ENCODE results near the gene CTNNB1.

Gene CTNNB1

DNA sequence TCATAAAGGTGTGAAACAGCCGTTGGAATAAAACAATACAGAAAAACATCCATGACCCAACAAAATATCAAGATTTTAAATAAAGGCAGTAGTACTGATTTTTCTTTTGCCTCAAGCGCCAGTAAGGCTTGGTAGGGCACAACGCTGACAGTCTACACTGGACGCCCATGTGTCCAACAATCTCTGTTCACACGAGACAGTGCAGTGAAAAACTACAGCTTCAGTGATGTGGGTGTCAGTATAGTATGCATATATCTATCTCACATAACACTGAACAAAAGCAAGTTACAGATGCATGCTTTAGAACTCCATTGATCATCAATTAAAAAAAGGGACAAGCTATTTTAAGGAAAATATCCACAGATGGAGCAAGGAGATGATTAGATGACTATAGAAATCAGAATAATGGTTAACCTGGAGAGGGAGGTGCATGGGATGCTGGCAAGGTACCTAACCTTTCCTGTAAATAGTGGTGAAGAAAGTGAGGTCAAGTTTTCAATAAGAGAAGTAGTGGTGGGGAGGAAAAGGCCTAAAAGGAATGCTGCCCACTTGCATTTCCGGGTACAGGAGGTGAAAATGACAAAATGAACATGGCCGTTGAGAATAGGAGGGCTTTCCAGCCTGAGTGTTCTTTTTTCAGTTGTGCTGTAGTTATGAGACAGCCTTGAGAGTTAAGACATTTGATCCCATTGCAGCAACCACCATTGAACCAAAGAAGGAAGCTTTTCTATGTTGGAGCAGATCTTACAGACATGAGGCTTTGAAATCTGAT, 42.7 kb downstream of the CTNNB1 start:
- Histone ChIP-seq H3K27me3 (ENCODE audit: insufficient read depth, poor library complexity, severe bottlenecking) (no peaks in the 10 kb centered on the region), H3K27ac (replicated peaks) (no peak overlapping the region), H3K4me3 (replicated peaks; ENCODE audit: insufficient read depth, low read length) (no peak overlapping the region)
- DNase-seq (ENCODE audit: low read depth in 1 of 2, low spot score in 1 of 2) = no peak
- TF ChIP-seq, protein P1, sequence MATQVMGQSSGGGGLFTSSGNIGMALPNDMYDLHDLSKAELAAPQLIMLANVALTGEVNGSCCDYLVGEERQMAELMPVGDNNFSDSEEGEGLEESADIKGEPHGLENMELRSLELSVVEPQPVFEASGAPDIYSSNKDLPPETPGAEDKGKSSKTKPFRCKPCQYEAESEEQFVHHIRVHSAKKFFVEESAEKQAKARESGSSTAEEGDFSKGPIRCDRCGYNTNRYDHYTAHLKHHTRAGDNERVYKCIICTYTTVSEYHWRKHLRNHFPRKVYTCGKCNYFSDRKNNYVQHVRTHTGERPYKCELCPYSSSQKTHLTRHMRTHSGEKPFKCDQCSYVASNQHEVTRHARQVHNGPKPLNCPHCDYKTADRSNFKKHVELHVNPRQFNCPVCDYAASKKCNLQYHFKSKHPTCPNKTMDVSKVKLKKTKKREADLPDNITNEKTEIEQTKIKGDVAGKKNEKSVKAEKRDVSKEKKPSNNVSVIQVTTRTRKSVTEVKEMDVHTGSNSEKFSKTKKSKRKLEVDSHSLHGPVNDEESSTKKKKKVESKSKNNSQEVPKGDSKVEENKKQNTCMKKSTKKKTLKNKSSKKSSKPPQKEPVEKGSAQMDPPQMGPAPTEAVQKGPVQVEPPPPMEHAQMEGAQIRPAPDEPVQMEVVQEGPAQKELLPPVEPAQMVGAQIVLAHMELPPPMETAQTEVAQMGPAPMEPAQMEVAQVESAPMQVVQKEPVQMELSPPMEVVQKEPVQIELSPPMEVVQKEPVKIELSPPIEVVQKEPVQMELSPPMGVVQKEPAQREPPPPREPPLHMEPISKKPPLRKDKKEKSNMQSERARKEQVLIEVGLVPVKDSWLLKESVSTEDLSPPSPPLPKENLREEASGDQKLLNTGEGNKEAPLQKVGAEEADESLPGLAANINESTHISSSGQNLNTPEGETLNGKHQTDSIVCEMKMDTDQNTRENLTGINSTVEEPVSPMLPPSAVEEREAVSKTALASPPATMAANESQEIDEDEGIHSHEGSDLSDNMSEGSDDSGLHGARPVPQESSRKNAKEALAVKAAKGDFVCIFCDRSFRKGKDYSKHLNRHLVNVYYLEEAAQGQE (IDR thresholded peaks at IDR 0.05; ENCODE audit: insufficient replicate concordance, low read depth) = no peak
- TF ChIP-seq, protein P2, sequence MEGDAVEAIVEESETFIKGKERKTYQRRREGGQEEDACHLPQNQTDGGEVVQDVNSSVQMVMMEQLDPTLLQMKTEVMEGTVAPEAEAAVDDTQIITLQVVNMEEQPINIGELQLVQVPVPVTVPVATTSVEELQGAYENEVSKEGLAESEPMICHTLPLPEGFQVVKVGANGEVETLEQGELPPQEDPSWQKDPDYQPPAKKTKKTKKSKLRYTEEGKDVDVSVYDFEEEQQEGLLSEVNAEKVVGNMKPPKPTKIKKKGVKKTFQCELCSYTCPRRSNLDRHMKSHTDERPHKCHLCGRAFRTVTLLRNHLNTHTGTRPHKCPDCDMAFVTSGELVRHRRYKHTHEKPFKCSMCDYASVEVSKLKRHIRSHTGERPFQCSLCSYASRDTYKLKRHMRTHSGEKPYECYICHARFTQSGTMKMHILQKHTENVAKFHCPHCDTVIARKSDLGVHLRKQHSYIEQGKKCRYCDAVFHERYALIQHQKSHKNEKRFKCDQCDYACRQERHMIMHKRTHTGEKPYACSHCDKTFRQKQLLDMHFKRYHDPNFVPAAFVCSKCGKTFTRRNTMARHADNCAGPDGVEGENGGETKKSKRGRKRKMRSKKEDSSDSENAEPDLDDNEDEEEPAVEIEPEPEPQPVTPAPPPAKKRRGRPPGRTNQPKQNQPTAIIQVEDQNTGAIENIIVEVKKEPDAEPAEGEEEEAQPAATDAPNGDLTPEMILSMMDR (IDR thresholded peaks at IDR 0.05; ENCODE audit: insufficient read depth, low read length) = no peak

DNA sequence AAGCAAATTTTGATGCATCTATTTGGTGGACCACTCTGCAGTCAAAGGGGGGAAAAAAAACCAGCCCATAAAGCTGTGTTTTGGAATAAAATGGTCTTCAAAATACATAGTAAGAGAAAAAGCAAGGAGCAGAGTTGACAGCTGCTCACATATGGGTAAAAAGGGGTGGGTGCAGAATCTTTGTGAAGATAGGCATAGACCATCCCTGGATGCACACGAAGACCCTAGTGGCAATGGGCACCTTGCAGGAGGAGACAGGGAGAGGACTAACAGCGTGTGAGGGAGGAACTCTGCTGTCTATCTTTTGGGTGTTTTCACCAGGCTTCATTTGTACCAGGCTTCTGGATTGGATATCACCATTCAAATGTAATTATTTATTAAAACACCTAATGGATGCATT, 43.9 kb downstream of the CTNNB1 start:
- Histone ChIP-seq H3K27ac (replicated peaks) (no peak overlapping the region), H3K4me3 (replicated peaks; ENCODE audit: insufficient read depth, low read length) (no peak overlapping the region), H3K27me3 (ENCODE audit: insufficient read depth, poor library complexity, severe bottlenecking) (no peaks in the 10 kb centered on the region)
- no peak for TF ChIP-seq SPI1 (IDR thresholded peaks at IDR 0.05; ENCODE audit: borderline replicate concordance, low read depth)
- no peak for TF ChIP-seq POLR2AphosphoS5 (IDR thresholded peaks at IDR 0.05; ENCODE audit: low read depth)
- TF ChIP-seq, protein P1 (IDR thresholded peaks at IDR 0.05; ENCODE audit: insufficient replicate concordance, low read depth) = no peak
- TF ChIP-seq, protein P2 (IDR thresholded peaks at IDR 0.05; ENCODE audit: insufficient read depth, low read length) = no peak
- no peak for TF ChIP-seq GABPA (IDR thresholded peaks at IDR 0.05; ENCODE audit: low read depth)
- no peak for DNase-seq (ENCODE audit: low read depth in 1 of 2, low spot score in 1 of 2)

DNA sequence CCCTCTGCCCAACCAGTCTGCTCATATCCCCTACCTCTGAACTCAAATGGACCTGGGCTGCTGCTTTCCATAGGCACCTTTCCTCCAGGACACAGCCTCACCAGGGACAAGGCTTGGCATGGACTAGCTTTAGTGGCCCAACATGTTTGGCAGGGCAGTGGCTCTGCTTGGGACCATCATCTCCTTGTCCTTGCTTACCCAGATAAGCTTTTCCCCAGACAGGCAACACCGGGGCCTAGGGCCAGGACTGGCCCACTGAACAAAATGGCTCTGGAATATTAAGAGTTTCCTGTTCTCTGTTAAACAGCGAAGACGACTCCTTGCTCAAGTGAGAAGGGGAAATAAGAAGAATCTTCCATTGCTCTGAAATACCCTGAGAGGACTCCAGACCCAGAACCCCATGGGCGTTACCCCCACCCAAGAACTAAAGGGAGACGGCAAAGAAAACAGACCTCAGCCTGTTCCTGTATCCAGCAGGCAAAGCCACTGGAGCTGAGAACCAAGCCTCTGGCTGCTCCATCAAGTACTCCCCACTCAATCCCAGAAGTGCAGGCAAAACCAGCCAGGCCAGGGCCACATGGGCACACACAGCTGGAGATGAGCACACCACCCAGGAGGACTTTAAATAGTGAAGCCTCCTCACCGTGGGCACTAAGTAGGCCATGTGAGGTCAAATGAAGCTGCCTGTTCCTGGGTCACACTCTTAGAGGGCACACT, 45.5 kb downstream of the CTNNB1 start:
- H3K27me3 ChIP-seq (ENCODE audit: insufficient read depth, poor library complexity, severe bottlenecking) = no peaks in the 10 kb centered on the region
- DNase-seq (ENCODE audit: low read depth in 1 of 2, low spot score in 1 of 2) = no peak
- TF ChIP-seq, protein P2 (IDR thresholded peaks at IDR 0.05; ENCODE audit: insufficient read depth, low read length) = no peak
- TF ChIP-seq POLR2AphosphoS5 (IDR thresholded peaks at IDR 0.05; ENCODE audit: low read depth) = no peak
- no peak overlapping the region for H3K27ac ChIP-seq (replicated peaks)
- no peak overlapping the region for H3K4me3 ChIP-seq (replicated peaks; ENCODE audit: insufficient read depth, low read length)
